HG03196 (cell line): ENCODE results near the gene GLE1.

ENCODE experiments used
- ATAC-seq: cut with Tn5 transposase; IDR thresholded peaks from one replicate; pipeline ENCODE4 v1.9.1; 2021; ENCODE audit not compliant: unreplicated experiment

Gene GLE1, protein sequence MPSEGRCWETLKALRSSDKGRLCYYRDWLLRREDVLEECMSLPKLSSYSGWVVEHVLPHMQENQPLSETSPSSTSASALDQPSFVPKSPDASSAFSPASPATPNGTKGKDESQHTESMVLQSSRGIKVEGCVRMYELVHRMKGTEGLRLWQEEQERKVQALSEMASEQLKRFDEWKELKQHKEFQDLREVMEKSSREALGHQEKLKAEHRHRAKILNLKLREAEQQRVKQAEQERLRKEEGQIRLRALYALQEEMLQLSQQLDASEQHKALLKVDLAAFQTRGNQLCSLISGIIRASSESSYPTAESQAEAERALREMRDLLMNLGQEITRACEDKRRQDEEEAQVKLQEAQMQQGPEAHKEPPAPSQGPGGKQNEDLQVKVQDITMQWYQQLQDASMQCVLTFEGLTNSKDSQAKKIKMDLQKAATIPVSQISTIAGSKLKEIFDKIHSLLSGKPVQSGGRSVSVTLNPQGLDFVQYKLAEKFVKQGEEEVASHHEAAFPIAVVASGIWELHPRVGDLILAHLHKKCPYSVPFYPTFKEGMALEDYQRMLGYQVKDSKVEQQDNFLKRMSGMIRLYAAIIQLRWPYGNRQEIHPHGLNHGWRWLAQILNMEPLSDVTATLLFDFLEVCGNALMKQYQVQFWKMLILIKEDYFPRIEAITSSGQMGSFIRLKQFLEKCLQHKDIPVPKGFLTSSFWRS

DNA sequence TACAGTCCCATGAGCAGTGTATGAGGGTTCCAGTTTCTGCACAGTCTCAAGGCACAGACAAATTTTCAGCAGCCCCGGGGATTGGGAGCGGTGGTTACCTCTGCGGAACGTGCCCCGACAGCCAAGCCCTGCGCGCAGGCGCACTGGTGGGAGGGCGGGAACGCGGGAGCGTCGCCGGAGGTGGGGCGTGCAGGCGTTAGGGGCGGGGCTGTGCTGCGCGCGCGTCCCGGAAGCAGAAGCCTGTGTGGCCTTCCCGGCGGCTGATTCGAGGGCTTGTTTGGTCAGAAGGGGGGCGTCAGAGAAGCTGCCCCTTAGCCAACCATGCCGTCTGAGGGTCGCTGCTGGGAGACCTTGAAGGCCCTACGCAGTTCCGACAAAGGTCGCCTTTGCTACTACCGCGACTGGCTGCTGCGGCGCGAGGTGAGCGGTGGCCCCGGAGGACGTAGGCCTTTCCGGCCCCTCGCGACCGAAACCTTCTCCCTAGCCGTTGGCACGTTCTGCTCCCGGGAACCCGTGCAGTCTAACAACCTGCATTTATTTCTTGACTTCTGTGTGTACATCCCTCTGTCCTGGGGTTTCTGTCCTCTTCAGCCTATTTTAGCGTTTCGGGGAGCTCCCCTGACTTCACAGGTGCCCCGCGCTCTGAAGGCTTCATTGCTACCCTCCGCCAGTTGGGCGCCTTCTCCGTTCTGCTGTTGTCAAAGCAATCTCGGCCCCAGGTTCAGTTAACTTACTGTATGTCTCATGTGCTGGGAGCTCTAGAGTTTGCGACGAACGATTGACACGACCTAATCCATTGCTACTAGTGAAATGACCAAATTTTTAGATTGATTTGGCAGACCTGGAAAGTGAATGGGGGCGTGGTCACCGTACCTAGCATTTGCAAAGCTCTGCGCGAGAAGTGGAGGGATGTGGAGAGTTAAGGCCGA, at the start of gene GLE1:
GLE1 (plus strand) TSS at position 235 of the 929 bp plus-strand sequence; CDS start at position 322, 87 bp downstream.
- peak; percentile 87 for ATAC-seq

DNA sequence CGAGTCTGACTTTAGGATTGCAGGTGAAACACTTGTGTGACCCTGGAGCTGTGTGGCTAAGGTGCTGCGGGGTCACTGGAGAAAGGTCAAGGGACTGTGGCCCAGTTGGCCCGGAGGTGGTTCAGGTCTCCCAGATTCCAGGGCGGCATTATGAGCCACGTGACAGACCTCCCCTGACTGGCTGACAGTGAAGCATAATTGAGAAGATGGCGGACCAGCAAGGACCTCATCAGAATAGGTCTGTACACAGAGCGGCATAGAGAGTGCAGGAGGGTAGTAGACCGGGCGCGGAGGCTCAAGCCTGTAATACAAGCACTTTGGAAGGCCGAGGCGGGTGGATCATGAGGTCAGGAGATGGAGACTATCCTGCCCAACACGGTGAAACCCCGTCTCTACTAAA, 49.5 kb upstream of the GLE1 start:
- no peak for ATAC-seq

DNA sequence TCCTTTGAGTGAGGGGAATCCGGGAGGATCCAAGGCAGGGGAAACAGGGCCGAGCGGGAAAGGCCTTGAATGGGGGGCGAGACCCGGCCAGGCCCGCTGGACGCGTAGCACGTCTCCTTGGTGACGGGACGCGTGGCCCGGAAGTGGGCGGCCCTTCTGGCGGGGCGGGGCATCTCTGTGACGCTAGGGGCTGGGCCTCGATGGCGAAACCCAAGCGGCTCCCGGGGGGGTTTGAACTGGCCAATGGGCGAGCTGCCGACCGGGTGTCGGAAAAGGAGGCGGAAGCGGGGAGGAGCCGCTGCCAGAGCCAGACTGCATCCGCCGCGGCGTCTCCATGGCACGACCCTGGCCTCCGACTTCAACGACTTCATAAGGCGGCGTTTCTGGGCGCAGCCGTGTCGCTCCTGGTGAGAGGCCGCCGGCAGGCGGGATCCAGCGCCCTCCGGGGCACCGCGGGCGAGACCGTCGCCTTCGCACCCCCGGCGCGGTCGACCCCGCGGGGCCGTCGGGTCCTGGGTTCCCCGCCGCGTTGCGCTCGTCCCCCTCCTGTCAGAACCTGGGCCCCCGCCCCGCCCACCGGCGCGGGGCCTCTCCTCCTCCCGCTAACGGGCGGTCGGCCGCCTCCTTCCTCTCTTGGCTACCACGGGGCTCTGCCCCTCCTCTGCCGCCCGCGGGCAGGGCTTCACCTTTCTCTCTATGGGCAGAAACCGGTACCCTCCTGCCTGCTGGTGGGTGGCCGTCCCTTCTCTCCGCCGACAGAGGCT, 48.5 kb upstream of the GLE1 start, which contains the start of gene ODF2:
ODF2 (plus strand) TSS at position 158 of the 764 bp plus-strand sequence; CDS start at position 244, 86 bp downstream.
- peak; percentile 92 for ATAC-seq

DNA sequence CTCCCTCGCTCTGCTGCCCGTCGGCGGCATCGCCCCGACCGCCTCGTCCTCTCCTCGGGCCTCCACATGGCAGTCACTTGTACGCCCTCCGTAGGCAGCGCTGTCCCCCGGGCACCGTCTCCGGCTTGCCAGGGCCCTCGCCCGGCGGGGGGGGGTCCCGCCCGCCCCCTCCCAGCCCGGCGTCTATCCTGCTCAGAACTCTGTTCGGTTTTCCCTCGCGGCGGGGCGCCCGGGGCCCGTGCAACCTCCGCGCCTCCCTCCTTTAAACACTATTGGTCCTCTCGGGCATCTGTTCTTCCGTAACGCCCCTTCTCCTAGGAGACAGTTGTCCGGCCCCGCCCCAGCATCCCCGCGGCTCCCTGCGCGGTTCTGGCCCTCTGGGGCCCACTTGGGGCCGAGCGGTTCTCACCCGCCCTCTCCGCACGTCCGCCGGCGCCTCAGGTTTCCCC, 47.9 kb upstream of the GLE1 start:
- ATAC-seq, result peak; percentile 57

DNA sequence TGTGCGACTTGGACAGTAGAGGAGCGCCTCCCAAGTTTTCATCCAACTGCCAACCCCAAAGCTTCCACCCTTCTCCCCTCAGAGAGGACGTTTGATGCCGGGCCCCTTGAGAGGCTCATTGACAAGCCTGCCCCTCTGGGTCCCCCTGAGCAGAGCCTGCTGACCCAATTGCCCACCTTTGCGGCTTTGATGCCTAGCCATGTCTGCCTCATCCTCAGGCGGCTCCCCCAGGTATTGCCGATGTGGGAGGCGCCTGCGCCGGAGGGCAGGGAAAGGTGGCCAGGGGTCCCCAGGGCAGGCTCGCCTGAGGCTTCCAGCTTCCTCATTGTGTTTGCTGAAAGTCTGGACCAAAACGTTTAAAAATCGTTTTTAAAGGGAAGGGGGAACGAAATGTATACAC, 47.3 kb upstream of the GLE1 start:
- ATAC-seq, result no peak

DNA sequence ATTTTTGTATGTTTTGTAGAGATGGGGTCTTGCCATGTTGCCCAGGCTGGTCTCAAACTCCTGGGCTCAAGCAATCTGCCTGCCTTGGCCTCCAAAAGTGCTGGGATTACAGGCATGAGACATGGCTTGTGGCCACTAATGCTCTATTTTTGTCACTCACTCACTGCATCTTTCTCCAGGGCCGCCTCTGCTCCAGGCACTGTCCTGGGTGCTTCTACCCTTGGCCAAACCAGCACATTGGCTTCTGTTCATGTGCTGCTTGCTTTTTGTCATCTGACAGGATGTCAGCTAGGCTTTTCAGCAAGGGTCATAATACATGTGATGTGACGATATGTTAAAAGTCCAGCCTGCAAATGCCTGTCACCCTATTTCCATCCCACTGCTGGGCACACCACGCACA, 45.5 kb upstream of the GLE1 start:
- no peak for ATAC-seq

DNA sequence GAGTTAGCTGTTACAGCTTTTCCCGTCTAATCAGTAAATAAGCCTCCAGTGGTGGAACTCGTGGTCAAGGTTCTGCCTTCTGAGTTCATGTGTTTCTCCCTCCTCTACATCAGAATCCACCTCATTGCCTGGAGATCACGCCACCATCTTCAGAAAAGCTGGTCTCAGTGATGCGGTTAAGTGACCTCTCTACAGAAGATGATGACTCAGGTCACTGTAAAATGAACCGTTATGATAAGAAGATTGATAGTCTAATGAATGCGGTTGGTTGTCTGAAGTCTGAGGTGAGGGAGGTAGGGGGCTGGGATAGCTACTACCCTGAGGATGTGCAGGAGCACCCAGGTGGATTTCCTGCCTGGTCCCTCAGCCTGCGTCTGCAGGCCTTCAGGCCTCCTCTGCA, 35.4 kb upstream of the GLE1 start:
- ATAC-seq, result no peak

DNA sequence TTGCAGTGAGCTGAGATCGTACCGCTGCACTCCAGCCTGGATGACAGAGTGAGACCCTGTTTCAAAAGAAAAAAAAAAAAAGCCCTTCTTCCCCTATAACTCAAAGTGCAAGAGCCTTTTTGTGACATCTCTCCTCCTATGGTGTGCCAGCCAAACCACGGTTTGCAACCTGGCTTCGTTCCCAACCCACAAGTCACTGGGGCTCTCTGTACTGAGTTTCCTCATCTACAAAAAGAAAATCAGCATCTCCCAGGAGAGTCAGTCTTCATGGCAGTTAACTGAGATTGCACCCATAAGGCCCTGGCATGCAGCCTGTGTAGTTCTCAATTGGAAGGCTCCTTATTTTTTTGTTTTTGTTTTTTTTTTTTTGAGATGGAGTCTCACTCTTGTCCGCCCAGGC, 34.0 kb upstream of the GLE1 start:
- ATAC-seq, result no peak

DNA sequence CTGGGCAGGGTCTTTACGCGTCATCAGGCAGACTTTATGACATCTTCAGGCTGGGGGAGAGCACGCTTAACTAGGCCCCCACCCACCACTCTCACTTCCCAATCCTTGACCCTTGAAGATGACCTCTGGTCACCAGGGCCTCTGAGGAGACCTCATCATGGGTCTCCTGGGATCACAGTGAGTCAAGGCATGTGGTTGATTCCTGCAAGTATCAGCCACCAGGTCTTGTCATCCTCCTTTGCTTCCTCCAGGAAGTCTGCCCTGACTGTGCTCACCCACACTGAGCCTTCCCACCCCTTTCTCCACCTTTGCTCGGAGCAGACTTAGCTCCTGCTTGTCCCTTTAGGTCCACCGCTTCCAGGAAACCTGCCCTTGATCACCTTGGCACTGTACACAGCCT, 31.4 kb upstream of the GLE1 start:
- no peak for ATAC-seq

DNA sequence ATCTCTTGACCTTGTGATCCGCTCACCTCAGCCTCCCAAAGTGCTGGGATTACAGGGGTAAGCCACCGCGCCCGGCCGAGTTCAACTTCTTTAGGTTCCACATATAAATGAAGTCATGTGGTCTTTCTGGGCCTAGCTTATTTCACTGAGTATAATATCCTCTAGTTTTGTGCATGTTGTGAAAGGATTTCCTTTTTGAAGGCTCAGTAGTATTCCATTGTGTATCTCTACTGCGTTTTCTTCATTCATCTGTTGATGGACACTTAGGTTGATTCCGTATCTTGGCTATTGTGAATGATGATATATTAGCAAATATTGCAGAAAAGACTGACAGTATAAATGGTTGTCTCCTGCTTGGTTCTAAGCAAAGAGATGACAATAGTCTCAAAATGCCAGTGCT, 28.7 kb upstream of the GLE1 start:
- ATAC-seq, result no peak

DNA sequence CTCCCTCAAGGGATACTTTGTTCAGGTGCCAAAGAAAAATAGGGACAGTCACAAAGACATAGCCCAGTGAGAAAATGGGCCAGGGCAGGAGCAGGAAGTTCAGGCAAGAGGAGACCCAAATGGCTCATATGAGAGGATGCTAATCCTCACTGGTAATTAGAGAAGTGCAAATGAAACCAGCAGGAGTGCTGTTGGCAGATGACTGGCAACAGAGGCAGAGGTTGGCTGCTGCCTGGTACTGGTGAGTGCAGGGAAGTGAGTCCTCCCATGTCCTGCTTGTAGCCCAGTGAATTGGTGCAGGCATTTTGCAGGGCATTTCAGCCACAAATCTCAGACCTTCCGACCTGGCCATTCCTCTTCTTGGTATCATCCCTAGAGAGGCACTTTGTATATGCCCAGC, 25.3 kb upstream of the GLE1 start:
- ATAC-seq, result no peak

DNA sequence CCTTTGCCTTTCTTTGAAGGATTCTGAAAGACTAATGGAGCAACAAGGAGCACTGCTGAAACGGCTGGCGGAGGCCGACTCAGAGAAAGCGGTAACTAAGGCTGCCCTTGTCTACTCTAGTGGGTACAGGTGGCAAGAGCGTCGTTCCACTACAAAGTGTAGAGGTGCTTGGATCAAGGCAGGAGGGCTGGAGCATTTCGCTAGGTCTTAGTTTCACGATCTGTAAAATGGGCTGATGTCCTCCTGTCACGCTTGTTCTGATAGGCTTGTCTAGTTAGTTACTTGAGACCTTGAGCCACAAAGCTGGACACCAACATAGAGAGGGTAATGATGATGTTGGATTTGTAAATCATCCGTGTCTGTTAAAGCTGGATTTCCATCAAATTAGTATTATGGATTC, 23.0 kb upstream of the GLE1 start:
- no peak for ATAC-seq

DNA sequence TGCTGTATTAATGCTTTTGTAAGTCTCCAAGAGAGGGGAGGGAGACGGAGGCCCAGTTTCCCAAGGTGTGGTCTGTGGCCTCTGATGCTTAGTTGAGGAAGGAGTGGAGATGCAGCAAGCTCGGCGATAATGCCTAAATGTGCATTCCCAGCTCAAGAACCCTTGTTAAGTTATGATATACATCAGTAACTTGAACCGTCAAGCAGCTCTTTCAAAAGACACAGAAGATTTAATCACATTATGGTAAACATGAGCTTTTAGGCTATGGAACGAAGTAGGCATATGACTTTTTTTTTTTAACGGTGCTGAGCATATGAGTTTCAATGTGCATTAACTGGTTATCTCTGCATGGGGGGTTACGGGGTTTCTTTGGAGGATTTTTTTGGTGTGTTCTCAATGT, 22.3 kb upstream of the GLE1 start:
- ATAC-seq, result no peak

DNA sequence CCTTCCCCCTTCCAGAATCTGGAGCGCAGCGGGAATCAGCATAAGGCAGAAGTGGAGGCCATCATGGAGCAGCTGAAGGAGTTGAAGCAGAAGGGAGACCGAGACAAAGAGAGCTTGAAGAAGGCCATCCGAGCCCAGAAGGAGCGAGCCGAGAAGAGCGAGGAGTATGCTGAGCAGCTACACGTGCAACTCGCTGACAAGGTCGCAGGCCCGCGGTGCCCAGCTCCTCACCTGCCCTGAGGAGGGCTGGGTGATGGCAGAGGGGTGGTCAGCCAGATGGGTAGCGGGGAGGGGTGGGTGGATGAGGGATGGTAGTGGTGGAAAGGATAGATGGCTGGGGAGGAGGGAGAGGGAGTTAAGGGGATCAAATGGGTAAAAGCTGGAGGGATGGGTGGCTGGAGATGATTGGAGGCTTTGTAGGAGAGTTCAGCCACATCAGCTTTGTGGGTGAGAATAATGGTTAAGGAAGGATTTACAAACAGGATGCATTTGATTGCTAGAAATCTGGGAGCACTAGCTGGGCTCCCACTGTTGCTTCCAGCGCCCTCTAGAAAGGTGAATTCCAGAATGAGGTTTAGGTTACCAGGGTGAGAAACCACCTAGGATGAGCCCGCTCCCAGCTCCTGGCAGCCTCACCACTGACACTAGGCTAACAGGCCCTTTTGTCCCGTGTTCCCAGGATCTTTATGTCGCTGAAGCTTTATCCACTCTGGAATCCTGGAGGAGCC, 19.7 kb upstream of the GLE1 start:
- no peak for ATAC-seq

DNA sequence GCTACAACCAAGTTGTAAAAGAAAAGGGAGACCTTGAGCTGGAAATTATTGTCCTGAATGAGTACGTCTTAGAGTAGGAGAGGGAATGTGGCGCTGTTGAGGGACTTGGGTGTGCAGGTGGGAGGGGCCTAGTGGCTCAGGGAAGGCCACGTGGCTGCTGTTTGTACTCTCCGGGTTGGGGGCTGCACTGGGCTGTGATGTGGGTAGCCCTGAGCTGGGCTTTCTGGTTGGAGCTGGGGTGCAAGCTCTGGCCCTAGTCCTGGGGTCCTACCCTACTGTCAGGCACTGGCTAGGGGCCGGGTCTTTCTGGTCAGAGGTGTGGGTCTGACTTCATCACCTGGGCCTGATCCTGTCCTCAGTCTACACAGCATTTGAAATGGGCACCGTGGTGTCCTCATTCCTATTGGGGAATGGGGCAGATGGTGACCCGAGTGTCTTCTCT, 19.1 kb upstream of the GLE1 start:
- ATAC-seq, result no peak

DNA sequence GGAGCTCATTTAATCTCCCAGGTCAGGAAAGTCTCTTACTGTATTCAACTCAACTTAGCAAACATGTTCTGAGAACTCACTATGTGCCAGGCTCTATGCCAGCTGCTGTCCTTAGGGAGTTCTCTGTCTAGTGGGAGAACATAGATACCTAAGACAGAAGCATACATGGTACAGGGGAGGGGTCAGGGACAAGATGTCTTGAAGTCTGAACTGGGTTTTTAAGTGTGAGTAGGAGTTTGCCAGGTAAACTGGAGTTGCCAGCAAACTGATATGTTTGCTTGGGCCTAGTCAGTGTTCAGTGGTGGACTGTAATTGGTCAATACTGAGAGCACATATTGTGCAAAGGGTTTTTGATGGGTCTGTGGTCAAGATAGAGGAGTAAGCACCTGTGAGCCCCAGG, 18.3 kb upstream of the GLE1 start:
- ATAC-seq, result no peak

DNA sequence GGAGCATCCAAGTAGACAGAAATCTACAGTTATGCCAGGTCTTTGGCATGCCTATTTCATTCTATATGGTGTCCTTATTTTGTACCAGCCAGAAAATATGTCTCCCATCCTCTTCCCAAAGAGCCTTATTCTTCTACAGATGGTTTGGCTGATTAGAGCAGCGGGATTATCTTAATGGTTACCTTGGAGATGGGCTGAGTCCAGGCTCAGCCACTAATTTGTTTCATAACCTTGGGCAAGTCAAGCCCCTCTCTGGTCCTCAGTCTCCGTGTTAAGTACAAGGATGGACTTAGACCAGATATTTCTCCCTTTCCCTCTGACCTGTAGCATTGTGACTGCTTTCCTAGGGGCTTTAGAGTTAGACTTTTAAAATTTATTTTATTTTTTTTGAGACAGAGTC, 11.1 kb upstream of the GLE1 start:
- ATAC-seq, result no peak

DNA sequence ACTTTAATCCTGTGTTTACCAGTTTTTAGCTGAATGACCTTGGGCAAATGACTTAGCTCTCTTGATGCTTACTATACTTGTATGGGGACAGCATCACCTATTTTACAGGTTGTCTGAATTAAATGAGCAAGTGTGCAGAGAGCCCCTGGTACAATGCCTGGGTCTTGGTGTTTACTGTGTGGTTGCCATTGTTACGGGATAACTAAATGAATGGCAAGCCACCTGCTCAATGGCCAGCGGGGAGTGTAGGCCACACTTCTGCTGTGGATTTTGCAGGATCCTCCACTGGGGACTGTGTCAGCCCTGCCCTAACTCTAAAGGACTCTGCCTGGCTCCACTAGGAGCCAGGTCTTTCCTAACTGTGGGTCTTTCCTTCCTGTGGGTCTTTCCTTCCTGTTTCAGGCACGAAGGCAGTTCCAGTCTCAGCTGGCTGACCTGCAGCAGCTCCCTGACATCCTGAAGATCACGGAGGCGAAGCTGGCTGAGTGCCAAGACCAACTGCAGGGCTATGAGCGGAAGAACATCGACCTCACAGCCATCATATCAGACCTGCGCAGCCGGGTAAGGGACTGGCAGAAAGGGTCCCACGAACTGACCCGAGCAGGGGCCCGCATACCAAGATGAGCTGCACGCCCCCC, 10.3 kb upstream of the GLE1 start:
- ATAC-seq, result no peak

DNA sequence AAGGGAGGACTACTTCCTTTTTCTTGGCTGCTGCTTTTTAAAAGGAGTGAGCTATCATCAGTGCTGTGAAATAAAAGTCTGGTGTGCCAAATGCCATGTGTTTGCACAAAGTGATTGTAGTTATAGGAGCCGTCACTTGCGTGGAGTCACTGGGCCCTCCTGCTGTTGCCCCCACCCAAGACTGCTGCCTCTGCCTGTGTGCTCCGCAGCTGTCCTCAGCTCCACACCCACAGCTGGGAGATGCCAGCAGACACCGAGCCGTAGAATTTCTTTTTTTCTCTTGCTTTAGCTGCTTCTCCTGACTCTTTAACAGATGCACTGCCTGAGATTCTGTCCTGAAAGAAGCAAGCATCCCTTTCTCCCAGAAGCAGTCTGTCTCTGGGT, 9.8 kb upstream of the GLE1 start:
- ATAC-seq, result no peak
